Activated CD4-positive, alpha-beta T cell treated with anti-CD3 and anti-CD28 coated beads for 48 hours (primary cell): Measurements from ENCODE around the gene C21orf58.

Experiments
- DNase-seq: peaks from one replicate; pipeline ENCODE4 v3.0.0-alpha.2; 2020

Gene C21orf58

GRCh38 chr21:46294647-46295176, 29.0 kb downstream of the C21orf58 start:
- DNase-seq, result no peak

DNA sequence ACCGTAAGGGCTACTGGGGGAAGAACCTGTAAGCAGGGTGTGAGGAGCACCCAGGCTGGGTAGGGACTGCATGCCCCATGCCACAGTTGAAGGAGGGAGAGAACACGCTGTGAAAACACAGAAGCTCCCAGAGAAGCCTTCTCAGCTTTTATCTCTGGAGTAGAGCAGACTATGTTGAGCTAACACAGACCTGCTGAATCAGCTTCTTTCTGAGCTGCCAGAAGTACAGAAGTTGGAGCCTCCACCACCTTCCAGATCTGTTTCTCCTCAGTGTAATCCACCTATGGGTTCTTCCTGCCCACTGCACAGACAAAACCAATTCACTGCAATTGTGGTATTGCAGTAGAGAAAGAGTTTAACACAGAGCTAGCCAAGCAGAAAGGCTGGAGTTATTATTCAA, 32.1 kb downstream of the C21orf58 start:
- no peak for DNase-seq

GRCh38 chr21:46289655-46290179, 34.0 kb downstream of the C21orf58 start:
- no peak for DNase-seq

DNA sequence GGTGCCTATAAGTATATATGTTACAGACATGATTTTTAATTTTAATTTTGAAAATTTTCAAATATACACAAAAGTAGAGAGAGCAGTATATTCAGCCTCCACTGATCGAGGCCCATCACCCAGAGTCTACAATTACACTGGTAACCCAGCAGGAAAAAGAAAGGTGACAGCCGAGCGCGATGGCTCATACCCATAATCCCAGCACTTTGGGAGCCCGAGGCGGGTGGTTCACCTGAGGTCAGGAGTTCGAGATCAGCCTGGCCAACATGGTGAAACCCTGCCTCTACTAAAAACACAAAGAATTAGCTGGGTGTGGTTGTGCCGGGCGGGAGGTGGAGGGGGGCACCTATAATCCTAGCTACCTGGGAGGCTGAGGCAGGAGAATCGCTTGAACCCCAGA, 36.1 kb downstream of the C21orf58 start:
- DNase-seq, result no peak

DNA sequence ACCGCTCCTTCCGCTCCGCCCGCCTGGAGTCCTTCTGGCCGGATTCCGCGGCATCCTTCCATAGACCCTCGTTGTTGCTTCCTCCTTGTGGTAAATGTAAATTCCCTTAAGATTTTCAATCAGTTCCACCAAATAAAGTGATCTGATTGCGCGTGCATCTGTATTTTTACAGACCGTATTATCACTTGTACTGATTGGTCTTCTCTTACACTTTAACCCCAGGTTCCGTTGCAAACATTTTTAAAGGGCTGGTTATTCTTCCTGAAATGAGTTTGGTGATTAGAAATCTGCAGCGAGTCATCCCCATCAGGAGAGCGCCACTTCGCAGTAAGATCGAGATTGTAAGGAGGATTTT, 37.0 kb downstream of the C21orf58 start:
- DNase-seq, result no peak

- DNase-seq, result peak; percentile 92
These were observed 37.7 kb downstream of the C21orf58 start, which contains the start of gene YBEY for GRCh38 chr21:46285761-46286647. YBEY (plus strand) TSS chr21:46286342; CDS start chr21:46286914, 572 bp downstream.

GRCh38 chr21:46285206-46285661, 38.4 kb downstream of the C21orf58 start, which contains the start of gene MCM3AP:
MCM3AP (minus strand) TSS chr21:46285611; CDS start chr21:46285286, 325 bp downstream.
- no peak for DNase-seq

- no peak for DNase-seq
These were observed 38.9 kb downstream of the C21orf58 start for GRCh38 chr21:46284733-46285132.

GRCh38 chr21:46284077-46284644, 39.5 kb downstream of the C21orf58 start:
- DNase-seq, result no peak

DNA sequence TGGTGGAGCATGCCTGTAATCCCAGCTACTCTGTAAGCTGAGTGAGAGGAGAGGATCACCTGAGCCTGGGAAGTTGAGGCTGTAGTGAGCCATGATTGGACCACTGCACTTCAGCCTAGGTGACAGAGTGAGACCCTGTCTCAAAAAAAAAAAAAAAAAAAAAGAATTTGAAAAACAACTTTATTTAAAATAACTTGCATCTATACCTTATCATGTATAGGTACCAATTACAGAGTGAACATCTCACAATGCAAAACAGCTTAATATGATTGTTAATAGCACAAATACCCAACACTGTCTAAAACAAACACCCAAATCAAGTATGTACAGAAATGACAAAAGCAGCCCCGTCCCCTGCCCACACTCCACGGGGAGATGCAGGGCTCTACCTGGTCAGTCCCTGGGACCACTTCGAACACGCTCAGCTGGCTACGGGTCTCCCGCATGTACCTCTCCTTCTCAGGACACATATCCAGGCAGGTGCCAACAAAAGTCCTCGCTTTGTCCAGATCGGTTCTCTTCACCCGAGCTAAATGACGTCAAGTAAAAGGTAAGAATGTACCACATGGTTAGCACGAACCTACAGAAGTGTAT, 48.8 kb downstream of the C21orf58 start:
- DNase-seq, result no peak

DNA sequence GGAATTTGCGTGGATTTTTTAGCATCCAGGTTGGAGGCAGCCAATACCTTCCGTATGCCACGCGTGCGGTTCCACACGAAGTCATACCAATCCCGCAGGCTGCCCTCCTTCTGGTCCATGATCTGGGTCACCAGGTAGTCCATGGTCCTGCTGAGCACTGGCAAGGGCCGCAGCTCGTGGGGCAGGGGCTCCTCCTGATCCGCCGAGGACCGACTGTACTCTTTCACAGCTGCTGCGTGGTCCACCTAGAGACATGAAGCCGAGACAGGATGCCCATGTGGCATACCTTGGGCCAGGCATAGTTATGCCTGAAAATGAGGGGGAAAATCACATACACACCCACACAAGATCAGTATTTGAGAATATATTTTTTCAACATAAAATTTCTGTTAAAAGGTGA, 50.3 kb downstream of the C21orf58 start:
- no peak for DNase-seq

GRCh38 chr21:46269466-46269865, 54.2 kb downstream of the C21orf58 start:
- no peak for DNase-seq

- no peak for DNase-seq
These were observed 55.3 kb downstream of the C21orf58 start for GRCh38 chr21:46268371-46268770.

- DNase-seq, result no peak
These were observed 56.7 kb downstream of the C21orf58 start for GRCh38 chr21:46266946-46267345.

GRCh38 chr21:46265736-46266525, 57.7 kb downstream of the C21orf58 start:
- no peak for DNase-seq

DNA sequence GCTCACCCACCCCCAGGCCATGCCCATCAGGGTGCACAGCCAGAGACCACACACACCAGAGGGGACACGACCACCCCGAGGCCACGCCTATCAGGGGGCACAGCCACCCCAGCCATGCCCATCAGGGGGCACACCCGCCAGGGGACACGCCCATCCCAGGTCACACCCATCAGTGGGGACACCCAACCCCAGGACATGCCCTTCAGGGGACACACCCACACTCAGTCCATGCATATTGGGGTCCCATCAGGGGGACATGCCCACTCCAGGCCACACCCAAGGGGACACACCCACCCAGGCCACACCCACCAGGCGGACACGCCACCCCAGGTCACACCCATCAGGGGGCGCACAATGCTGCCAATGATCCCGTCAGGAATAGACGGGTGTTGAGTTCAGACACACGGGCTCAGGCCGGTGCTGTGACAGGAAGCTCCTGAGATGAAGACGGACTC, 59.0 kb downstream of the C21orf58 start:
- DNase-seq, result no peak

- DNase-seq, result no peak
These were observed 59.5 kb downstream of the C21orf58 start for GRCh38 chr21:46264046-46264689.

- no peak for DNase-seq
These were observed 67.1 kb downstream of the C21orf58 start for GRCh38 chr21:46256501-46256994.

DNA sequence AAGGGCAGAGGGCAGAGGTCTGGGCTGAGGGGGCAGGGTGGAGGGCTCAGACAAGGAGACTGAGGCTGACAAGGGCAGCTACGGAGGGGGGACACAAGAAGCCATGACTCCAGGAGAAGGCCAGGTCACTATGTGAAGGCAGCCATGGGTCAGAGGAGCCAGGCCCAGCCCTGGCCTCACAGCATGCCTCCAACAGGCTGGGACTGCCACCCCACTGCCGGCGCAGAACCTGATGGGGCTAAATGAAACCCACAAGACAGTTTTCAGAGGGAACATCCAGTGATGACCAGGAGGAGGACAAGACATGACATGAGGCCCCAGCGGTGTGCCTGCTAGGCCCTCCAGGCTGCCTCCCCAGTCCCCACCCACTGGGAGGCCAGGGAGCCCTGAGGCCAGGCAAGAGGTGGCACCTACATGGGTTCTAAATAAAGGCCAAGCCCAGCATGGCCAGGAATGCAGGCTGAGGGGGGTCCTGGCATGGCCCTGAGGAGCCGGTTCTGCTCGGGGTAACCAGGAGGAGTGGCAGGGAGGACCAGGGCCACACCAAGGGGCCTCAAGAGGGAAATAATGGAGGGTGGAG, 67.8 kb downstream of the C21orf58 start:
- no peak for DNase-seq

DNA sequence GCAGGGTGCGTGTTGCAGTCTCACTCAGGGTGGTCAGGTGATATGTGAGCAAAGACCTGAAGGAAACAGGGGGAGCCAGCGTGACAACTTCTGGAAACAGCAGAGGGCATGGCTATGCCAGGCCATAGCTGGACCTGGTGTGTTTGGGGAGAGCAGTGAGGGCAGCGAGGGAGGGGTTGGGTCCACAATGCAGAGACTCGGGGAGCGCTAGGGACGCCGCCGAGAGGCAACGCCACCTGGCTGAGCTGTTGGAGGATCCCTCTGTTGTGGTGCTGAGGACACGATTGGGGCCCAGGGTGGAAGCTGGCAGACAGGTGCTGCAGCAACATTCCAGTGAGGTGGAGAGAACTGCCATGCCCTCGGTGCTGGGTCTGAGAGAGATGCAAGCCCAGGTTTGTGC, 68.5 kb downstream of the C21orf58 start:
- no peak for DNase-seq
